ENCODE data around the gene CABLES2.

The CABLES2 gene

DNA sequence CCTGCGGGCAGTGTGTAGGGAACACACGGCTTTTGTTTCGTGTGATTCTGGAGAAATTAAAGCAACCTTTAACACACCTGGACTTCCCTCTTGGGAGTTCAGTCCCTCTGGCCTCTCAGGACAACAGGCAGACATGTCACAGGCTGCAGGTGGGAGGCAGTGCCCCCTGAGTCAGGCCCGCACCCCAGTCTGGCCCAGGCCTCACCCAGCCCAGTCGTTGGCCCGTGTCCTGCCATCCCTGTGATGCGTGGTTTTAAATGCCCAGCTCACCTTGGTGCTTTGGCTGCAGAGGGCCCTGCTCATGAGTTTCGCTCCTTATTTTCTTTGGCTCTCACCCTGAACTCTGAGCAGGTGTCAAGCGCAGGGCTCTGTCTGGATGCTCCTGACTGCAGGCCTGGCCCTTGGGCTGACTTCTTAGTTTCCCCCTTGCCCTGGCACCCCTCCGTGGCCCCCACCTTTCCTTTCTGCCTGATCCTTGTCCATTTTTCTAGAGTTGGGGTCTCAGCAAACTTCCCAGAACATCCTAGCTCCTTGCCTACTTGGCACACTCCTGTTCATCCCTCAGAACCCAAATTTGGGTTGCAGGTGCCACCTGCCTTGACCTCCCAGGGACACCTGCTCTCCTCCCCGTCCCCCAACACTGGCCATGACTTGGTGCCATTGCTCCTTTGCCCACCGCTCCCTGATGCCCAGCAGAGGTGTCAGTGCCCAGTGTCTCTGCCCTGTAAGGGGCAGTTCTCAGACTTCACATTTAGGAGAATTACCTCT lies 2.2 kb upstream of the CABLES2 start:
- no peaks in the 10 kb centered on the region for H3K9me3 ChIP-seq (ENCODE audit: control insufficient read depth, insufficient read depth, low read length)
- H3K4me3 ChIP-seq (ENCODE audit: low read depth, low read length) = no peak overlapping the region
- no peak overlapping the region for H3K27ac ChIP-seq (ENCODE audit: low read depth, low read length)
- H3K27me3 ChIP-seq (ENCODE audit: control insufficient read depth, insufficient read depth, low read length) = peaks cover 6% of the 10 kb centered on the region; the same call in 1 of the 2 replicates
- no peaks in the 10 kb centered on the region for H3K36me3 ChIP-seq (ENCODE audit: control insufficient read depth, insufficient read depth, low read length)
- H3K4me1 ChIP-seq (ENCODE audit: control insufficient read depth, insufficient read depth, low read length) = peaks cover 6% of the 10 kb centered on the region; the same call in 1 of the 2 replicates
- H3K9ac ChIP-seq (ENCODE audit: low read depth, low read length) = no peak overlapping the region

DNA sequence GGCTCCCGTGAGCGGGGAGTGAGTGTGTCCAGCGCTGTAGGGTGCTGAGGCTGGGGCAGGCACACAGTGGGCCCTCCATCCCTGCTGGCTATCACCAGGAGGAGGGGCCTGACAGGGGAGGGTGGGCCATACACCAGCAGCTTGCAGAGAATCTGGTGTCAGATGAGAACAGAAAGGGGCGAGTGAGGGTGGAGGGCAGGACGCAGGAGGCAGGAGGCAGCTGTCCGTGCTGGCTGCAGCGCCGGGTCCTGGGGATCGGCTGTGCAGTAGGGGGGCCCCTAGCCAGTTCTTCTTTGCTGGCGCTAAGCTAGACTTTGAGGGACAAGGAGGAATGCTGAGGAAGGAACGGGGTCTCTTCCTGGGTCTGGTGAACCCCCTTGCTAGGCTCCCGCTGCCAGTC lies 1.6 kb upstream of the CABLES2 start:
- H3K27ac ChIP-seq (ENCODE audit: low read depth, low read length) = no peak overlapping the region
- H3K4me3 ChIP-seq (ENCODE audit: low read depth, low read length) = no peak overlapping the region
- no peaks in the 10 kb centered on the region for H3K9me3 ChIP-seq (ENCODE audit: control insufficient read depth, insufficient read depth, low read length)
- peaks cover 6% of the 10 kb centered on the region; the same call in 1 of the 2 replicates for H3K27me3 ChIP-seq (ENCODE audit: control insufficient read depth, insufficient read depth, low read length)
- H3K9ac ChIP-seq (ENCODE audit: low read depth, low read length) = no peak overlapping the region
- no peaks in the 10 kb centered on the region for H3K36me3 ChIP-seq (ENCODE audit: control insufficient read depth, insufficient read depth, low read length)
- H3K4me1 ChIP-seq (ENCODE audit: control insufficient read depth, insufficient read depth, low read length) = peaks cover 6% of the 10 kb centered on the region; the same call in 1 of the 2 replicates

DNA sequence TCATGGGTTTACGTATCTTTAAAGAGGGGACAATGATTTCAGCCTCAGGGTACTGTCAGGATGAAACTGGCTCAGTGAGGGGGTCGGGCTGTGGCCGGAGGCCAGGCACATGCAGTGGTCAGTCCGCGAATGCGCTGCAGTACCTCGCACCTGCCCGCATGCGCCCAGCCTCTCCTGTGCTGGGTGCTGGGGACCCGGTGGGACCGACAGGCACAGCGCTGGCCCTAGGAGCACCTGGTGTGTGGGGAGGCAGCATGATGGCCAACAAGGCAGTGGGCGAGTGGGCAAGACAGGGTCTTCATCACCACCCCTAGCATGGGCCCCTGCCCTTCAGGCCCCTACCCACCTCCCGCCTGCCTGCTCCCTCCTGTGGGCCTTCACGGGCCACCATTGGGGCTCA lies 970 bp upstream of the CABLES2 start:
- peaks cover 1% of the 10 kb centered on the region; the same call in 1 of the 2 replicates for H3K36me3 ChIP-seq (ENCODE audit: control insufficient read depth, insufficient read depth, low read length)
- peaks cover 6% of the 10 kb centered on the region; the same call in 1 of the 2 replicates for H3K4me1 ChIP-seq (ENCODE audit: control insufficient read depth, insufficient read depth, low read length)
- H3K4me3 ChIP-seq (ENCODE audit: low read depth, low read length) = no peak overlapping the region
- H3K27ac ChIP-seq (ENCODE audit: low read depth, low read length) = no peak overlapping the region
- no peaks in the 10 kb centered on the region for H3K9me3 ChIP-seq (ENCODE audit: control insufficient read depth, insufficient read depth, low read length)
- H3K9ac ChIP-seq (ENCODE audit: low read depth, low read length) = no peak overlapping the region
- H3K27me3 ChIP-seq (ENCODE audit: control insufficient read depth, insufficient read depth, low read length) = peaks cover 6% of the 10 kb centered on the region; the same call in 1 of the 2 replicates

DNA sequence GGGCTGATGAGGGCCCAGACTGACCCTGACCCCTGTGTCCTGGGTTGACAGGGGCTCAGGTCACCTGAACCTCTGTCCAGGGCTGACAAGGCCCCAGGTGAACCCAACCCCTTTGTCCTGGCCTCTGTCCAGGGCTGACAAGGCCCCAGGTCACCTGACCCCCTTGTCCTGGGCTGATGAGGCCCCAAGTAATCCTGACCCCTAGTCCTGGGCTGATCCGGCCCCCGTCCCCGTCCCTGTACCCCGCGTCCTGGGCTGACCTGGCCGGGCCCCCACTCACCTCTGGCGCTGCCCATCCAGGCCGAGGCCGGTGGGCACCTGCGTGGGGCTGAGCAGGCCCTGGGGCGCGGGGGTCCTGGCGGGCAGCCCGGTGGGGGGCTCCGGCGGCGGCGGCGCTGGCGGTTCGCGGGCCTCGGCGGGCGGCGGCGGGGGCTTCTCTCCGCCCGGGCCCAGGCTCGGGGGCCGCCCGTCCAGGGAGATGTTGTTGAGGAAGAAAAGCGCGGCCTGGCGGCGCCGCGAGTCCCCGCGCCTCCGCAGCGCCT lies 379 bp downstream of the CABLES2 start:
- Histone ChIP-seq H3K4me3 (ENCODE audit: low read depth, low read length) (peak overlapping the region; percentile 69), H3K27ac (ENCODE audit: low read depth, low read length) (no peak overlapping the region), H3K4me1 (ENCODE audit: control insufficient read depth, insufficient read depth, low read length) (peaks cover 6% of the 10 kb centered on the region; the same call in 1 of the 2 replicates), H3K27me3 (ENCODE audit: control insufficient read depth, insufficient read depth, low read length) (peaks cover 6% of the 10 kb centered on the region; the same call in 1 of the 2 replicates), H3K9me3 (ENCODE audit: control insufficient read depth, insufficient read depth, low read length) (no peaks in the 10 kb centered on the region), H3K36me3 (ENCODE audit: control insufficient read depth, insufficient read depth, low read length) (peaks cover 6% of the 10 kb centered on the region; the same call in 1 of the 2 replicates), H3K9ac (ENCODE audit: low read depth, low read length) (no peak overlapping the region)

DNA sequence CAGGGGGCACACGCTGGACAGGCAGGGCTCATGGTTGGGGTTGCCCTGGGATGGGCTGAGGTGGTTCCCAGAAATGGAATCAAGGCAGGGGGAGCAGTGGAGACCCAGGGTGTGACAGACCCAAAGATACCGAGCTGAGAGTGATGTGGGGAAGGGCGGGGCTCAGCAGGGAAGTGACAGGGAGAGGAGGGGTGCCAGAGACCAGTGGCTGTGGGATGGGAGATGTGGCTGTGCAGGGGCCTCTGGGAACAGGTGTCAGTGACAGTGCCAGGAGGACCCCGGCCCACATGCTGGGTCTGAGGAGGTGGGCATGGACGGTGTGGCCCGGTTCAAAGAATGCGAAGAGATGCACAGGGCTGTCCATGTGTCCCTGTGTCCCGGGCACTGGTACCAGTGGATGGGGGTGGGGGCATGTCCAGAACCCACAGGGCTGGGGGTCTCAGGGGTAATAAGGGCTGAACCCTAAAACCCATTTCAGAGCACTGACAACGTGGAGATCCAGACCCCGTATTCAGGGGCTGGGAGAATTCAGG lies 1.0 kb downstream of the CABLES2 start:
- no peak overlapping the region for H3K27ac ChIP-seq (ENCODE audit: low read depth, low read length)
- H3K9me3 ChIP-seq (ENCODE audit: control insufficient read depth, insufficient read depth, low read length) = no peaks in the 10 kb centered on the region
- H3K36me3 ChIP-seq (ENCODE audit: control insufficient read depth, insufficient read depth, low read length) = peaks cover 6% of the 10 kb centered on the region; the same call in 1 of the 2 replicates
- peak overlapping the region; percentile 69 for H3K4me3 ChIP-seq (ENCODE audit: low read depth, low read length)
- H3K9ac ChIP-seq (ENCODE audit: low read depth, low read length) = no peak overlapping the region
- peaks cover 6% of the 10 kb centered on the region; the same call in 1 of the 2 replicates for H3K4me1 ChIP-seq (ENCODE audit: control insufficient read depth, insufficient read depth, low read length)
- peaks cover 6% of the 10 kb centered on the region; the same call in 1 of the 2 replicates for H3K27me3 ChIP-seq (ENCODE audit: control insufficient read depth, insufficient read depth, low read length)

DNA sequence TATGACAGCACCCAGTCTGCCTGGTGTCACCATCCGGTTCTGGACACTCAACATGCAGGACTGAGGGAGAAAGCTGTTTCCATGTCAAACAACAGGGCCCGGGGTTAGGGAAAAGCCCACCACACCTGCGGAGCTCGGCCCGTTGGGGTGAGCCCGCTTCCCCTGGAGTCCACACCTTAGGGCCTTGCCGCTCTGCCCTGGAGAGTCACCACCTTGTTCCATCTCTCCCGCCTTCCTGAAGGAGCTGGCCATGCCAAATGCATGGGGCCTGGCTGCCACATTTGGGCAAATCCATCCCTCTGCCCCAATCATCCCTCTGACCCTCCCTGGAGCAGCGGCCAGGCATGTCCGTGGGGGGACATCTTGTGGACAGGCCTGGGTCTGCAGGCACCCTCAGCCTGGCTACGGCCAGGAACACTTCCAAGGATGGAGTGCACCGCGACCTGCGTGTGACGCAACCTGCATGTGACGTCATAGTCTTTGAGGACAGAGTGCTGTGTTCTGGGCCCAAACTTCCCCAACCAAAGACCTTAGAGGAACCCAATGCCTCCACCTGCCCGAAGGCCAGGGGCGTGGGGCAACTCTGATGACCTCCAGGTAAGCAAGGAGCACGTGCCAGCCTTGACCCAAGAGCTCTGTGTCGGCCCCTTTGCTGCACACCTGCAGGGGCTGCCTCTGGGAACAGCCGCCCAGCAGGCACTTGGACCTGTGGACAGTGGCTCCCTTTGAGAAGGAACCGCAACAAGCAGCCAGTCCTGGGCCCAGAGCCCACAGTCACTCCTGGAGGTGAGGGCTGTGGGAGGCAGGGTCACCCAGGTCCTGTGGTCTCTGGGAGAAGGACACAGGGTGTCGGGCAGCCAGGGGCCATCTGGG lies 1.7 kb downstream of the CABLES2 start:
- H3K9ac ChIP-seq (ENCODE audit: low read depth, low read length) = no peak overlapping the region
- no peak overlapping the region for H3K27ac ChIP-seq (ENCODE audit: low read depth, low read length)
- H3K9me3 ChIP-seq (ENCODE audit: control insufficient read depth, insufficient read depth, low read length) = no peaks in the 10 kb centered on the region
- H3K4me3 ChIP-seq (ENCODE audit: low read depth, low read length) = no peak overlapping the region
- peaks cover 6% of the 10 kb centered on the region; the same call in 1 of the 2 replicates for H3K27me3 ChIP-seq (ENCODE audit: control insufficient read depth, insufficient read depth, low read length)
- peaks cover 6% of the 10 kb centered on the region; the same call in 1 of the 2 replicates for H3K4me1 ChIP-seq (ENCODE audit: control insufficient read depth, insufficient read depth, low read length)
- H3K36me3 ChIP-seq (ENCODE audit: control insufficient read depth, insufficient read depth, low read length) = peaks cover 6% of the 10 kb centered on the region; the same call in 1 of the 2 replicates

DNA sequence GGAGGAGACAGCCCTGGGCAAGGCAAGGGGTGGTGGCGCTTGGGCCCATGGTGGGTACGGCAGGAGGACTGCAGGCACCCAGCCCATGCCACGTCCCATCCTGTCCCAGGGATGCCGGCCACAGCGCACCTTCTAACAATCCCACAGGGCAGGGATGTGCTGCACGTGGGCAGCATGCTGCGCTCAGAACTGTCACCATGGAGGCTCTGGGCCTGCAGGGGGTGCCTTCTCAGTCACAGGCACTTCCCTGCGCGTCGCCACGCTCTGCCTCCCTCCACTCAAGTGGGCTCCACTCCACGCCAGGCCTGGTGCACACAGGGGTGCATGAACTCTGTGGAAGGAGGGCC lies 2.4 kb downstream of the CABLES2 start:
- Histone ChIP-seq H3K9me3 (ENCODE audit: control insufficient read depth, insufficient read depth, low read length) (no peaks in the 10 kb centered on the region), H3K27me3 (ENCODE audit: control insufficient read depth, insufficient read depth, low read length) (peaks cover 6% of the 10 kb centered on the region; the same call in 1 of the 2 replicates), H3K4me1 (ENCODE audit: control insufficient read depth, insufficient read depth, low read length) (peaks cover 6% of the 10 kb centered on the region; the same call in 1 of the 2 replicates), H3K36me3 (ENCODE audit: control insufficient read depth, insufficient read depth, low read length) (peaks cover 6% of the 10 kb centered on the region; the same call in 1 of the 2 replicates), H3K9ac (ENCODE audit: low read depth, low read length) (no peak overlapping the region), H3K4me3 (ENCODE audit: low read depth, low read length) (no peak overlapping the region), H3K27ac (ENCODE audit: low read depth, low read length) (no peak overlapping the region)

DNA sequence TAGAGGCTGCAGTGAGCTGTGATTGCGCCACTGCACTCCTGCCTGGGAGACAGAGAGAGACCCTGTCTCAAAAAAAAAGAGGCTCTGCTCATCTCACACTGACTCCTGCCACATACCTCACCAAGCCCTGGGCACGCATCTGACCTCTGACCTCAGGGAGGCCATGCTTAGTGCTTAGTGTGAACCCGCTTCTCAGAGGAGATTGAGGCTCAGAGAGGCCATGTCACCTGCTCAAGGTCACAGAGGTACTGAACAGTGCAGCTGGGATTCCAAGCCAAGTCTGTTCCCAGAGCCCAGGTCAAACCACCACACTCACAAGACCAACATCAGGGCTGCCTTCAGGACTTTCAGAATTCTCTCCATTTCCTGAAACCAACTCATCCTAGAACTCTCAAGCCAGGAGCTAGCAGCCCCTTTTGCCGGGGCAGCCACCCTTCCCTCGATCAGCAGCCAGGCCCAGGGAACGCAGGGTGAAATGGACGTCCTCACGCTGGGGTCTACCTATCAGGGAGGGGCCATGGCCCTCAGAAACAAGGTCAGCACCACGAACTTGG lies 2.9 kb downstream of the CABLES2 start:
- peaks cover 6% of the 10 kb centered on the region; the same call in 1 of the 2 replicates for H3K36me3 ChIP-seq (ENCODE audit: control insufficient read depth, insufficient read depth, low read length)
- H3K27me3 ChIP-seq (ENCODE audit: control insufficient read depth, insufficient read depth, low read length) = peaks cover 6% of the 10 kb centered on the region; the same call in 1 of the 2 replicates
- H3K4me1 ChIP-seq (ENCODE audit: control insufficient read depth, insufficient read depth, low read length) = peaks cover 6% of the 10 kb centered on the region; the same call in 1 of the 2 replicates
- no peak overlapping the region for H3K9ac ChIP-seq (ENCODE audit: low read depth, low read length)
- no peaks in the 10 kb centered on the region for H3K9me3 ChIP-seq (ENCODE audit: control insufficient read depth, insufficient read depth, low read length)
- H3K4me3 ChIP-seq (ENCODE audit: low read depth, low read length) = no peak overlapping the region
- H3K27ac ChIP-seq (ENCODE audit: low read depth, low read length) = no peak overlapping the region

DNA sequence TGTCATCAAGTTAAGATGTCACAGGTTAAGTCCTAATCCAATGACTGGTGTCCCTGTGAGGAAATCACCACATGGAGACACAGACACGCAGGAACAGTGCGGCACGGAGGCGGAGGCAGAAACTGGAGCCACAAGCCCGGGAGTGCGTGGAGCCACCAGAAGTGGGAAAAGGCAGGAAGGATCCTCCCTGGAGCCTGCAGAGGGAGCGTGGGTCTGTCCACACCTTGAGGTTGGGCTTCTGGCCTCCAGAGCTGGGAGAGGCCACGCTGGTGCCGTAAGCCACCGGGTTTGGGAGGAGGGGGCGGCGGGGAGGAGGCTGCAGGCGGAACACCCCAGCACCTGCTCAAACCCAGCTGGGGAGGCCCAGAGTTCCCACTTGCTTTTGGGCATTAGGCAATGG lies 3.8 kb downstream of the CABLES2 start:
- Histone ChIP-seq H3K36me3 (ENCODE audit: control insufficient read depth, insufficient read depth, low read length) (peaks cover 6% of the 10 kb centered on the region; the same call in 1 of the 2 replicates), H3K9ac (ENCODE audit: low read depth, low read length) (no peak overlapping the region), H3K27ac (ENCODE audit: low read depth, low read length) (no peak overlapping the region), H3K4me3 (ENCODE audit: low read depth, low read length) (no peak overlapping the region), H3K4me1 (ENCODE audit: control insufficient read depth, insufficient read depth, low read length) (peaks cover 6% of the 10 kb centered on the region; the same call in 1 of the 2 replicates), H3K9me3 (ENCODE audit: control insufficient read depth, insufficient read depth, low read length) (no peaks in the 10 kb centered on the region), H3K27me3 (ENCODE audit: control insufficient read depth, insufficient read depth, low read length) (peaks cover 6% of the 10 kb centered on the region; the same call in 1 of the 2 replicates)

All from HUES48 (cell line).